ENCODE results near the gene KIAA0408. TPM values are rescaled to one million over a fixed set of nuclear protein-coding genes. Genes with fewer than 3 reads are reported as not detected.

Gene KIAA0408
- polyA plus RNA-seq, 1 experiment, result 0.86 TPM

DNA sequence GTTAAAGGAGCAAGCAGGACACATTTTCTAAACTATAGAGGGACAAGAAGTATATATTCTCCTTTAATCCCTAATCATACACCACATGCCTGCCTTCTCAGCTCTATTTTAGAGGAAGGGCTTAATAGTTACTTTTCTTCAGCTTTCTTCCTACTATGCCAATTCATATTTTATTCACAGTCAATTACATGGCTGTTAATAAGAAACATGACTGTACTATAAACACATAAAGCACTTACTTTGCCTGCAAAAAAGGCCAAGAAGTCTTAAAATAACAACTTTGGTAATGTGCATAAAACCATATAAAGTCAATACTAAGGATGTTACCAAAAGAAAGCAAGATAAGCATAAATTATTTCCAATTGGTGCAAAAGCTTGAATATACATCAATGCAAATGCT, 6.4 kb downstream of the KIAA0408 start:
- POLR2A ChIA-PET, result no interaction called here
- Histone ChIP-seq H3K4me3 (ENCODE audit: low read depth, low read length) (no peak overlapping the region), H3K27me3 (ENCODE audit: control insufficient read depth, insufficient read depth, low read length) (no peaks in the 10 kb centered on the region), H3K36me3 (ENCODE audit: control insufficient read depth, insufficient read depth, low read length) (no peaks in the 10 kb centered on the region)
- no peak for DNase-seq (ENCODE audit: low read depth)
- TF ChIP-seq, protein P1, sequence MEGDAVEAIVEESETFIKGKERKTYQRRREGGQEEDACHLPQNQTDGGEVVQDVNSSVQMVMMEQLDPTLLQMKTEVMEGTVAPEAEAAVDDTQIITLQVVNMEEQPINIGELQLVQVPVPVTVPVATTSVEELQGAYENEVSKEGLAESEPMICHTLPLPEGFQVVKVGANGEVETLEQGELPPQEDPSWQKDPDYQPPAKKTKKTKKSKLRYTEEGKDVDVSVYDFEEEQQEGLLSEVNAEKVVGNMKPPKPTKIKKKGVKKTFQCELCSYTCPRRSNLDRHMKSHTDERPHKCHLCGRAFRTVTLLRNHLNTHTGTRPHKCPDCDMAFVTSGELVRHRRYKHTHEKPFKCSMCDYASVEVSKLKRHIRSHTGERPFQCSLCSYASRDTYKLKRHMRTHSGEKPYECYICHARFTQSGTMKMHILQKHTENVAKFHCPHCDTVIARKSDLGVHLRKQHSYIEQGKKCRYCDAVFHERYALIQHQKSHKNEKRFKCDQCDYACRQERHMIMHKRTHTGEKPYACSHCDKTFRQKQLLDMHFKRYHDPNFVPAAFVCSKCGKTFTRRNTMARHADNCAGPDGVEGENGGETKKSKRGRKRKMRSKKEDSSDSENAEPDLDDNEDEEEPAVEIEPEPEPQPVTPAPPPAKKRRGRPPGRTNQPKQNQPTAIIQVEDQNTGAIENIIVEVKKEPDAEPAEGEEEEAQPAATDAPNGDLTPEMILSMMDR (IDR thresholded peaks at IDR 0.05; ENCODE audit: insufficient read depth, low read depth, low read length), result no peak
- CTCF ChIA-PET, result no interaction called here

DNA sequence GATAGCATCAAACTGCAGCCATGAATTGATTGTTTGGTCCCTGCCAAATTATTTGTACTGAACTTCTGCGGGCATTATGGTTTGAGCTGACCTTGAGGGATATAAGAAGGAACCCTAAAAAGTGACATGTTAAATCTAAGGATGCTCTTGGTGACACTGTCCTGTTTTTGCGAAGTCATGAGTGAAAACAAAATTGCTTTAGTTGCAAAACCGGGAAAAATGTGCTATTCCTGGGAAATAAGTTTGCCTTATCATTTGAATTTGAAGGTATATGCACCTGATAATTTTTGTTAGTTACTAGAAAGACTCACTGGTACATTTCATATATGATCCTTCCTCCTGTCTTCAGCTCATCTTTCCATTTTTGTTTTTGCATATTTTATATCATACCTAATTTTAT, 7.8 kb downstream of the KIAA0408 start:
- no peak for DNase-seq (ENCODE audit: low read depth)
- no peaks in the 10 kb centered on the region for H3K27me3 ChIP-seq (ENCODE audit: control insufficient read depth, insufficient read depth, low read length)
- TF ChIP-seq, protein P1 (IDR thresholded peaks at IDR 0.05; ENCODE audit: insufficient read depth, low read depth, low read length), result no peak
- H3K36me3 ChIP-seq (ENCODE audit: control insufficient read depth, insufficient read depth, low read length), result no peaks in the 10 kb centered on the region
- POLR2A ChIA-PET, result no interaction called here
- H3K4me3 ChIP-seq (ENCODE audit: low read depth, low read length), result no peak overlapping the region
- CTCF ChIA-PET, result no interaction called here

DNA sequence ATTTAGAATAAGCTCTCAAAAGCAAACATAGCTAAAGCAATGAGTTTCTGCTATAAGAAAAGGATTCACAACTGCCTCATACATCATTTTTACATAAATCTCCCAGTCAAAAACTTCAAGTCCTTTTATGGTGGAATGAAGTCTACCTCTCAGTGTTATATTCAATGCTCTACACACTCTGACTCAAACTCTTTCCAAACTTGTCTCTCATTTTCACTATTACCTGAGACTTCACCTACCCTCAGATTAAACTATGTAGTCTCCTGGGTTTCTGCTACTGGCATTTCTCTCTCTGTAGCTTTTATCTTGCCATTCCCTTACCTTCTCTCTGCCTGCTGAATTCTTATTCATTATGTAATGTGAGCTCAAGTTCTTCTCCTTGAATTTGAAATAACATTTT, 11.4 kb downstream of the KIAA0408 start:
- POLR2A ChIA-PET, result no interaction called here

DNA sequence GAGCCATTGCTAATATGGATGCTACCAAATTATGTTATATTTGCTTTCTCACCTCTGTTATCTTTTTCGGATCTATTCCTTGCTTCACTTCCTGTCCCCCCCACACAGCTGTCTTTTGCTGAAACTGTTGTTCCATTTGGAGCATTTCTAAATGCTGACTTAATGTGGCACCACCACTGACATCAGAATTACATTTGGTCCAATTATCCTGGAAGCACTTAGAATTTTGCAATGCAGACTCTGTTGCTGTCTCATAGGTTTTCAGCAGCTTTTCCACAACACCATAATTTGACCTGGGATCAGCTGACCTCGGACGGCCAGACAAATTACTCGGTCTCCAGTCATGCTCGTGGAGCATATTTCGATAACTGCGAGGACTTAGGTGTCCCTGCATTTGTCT, 12.8 kb downstream of the KIAA0408 start:
- ChIA-PET CTCF (interaction anchor here (1.1 kb wide), 1 partner anchor 26 kb away, joined by 3 read pairs; no protein-coding TSS in a partner anchor), POLR2A (no interaction called here)
- DNase-seq (ENCODE audit: low read depth), result no peak
- no peaks in the 10 kb centered on the region for H3K27me3 ChIP-seq (ENCODE audit: control insufficient read depth, insufficient read depth, low read length)
- TF ChIP-seq, protein P1 (IDR thresholded peaks at IDR 0.05; ENCODE audit: insufficient read depth, low read depth, low read length), result no peak
- H3K36me3 ChIP-seq (ENCODE audit: control insufficient read depth, insufficient read depth, low read length), result no peaks in the 10 kb centered on the region
- H3K4me3 ChIP-seq (ENCODE audit: low read depth, low read length), result no peak overlapping the region

More for the DNA sequence above, 11.4 kb downstream of the KIAA0408 start:
- no peak overlapping the region for H3K4me3 ChIP-seq (ENCODE audit: low read depth, low read length)
- CTCF ChIA-PET, result no interaction called here
- TF ChIP-seq, protein P1 (IDR thresholded peaks at IDR 0.05; ENCODE audit: insufficient read depth, low read depth, low read length), result no peak
- H3K27me3 ChIP-seq (ENCODE audit: control insufficient read depth, insufficient read depth, low read length), result no peaks in the 10 kb centered on the region
- DNase-seq (ENCODE audit: low read depth), result no peak
- H3K36me3 ChIP-seq (ENCODE audit: control insufficient read depth, insufficient read depth, low read length), result no peaks in the 10 kb centered on the region

DNA sequence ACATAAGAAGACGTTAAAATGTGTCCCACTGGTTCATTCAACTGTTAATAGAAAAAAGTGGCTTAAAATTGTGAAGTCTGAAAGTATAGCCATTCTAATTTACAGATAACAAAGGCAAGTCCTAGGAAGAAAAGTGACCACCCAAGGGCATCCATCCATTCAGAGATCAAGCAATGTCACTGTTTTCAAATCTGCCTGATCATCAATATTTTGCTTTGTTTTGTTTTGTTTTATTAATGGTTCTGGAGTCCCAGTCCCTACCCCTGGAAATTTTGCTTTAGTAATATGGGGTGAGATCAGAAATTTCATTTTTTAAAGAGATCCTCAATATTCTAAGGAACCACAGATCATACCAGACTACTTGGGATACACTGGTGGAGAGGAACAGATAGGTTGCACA, 17.3 kb downstream of the KIAA0408 start:
- Histone ChIP-seq H3K27me3 (ENCODE audit: control insufficient read depth, insufficient read depth, low read length) (no peaks in the 10 kb centered on the region), H3K4me3 (ENCODE audit: low read depth, low read length) (no peak overlapping the region), H3K36me3 (ENCODE audit: control insufficient read depth, insufficient read depth, low read length) (no peaks in the 10 kb centered on the region)
- CTCF ChIA-PET, result no interaction called here
- TF ChIP-seq, protein P1 (IDR thresholded peaks at IDR 0.05; ENCODE audit: insufficient read depth, low read depth, low read length), result no peak
- DNase-seq (ENCODE audit: low read depth), result no peak
- POLR2A ChIA-PET, result no interaction called here

Measured in BJ (cell line).